Type B pancreatic cell (in vitro differentiated cells): Measurements from ENCODE around the gene MLLT3. TPM values are rescaled to one million over a fixed set of nuclear protein-coding genes. Genes with fewer than 3 reads are reported as not detected.

Experiments
- DNase-seq: peaks from one replicate; pipeline ENCODE4 v3.0.0; 2021; ENCODE audit warnings: mixed read lengths; ENCODE audit not compliant: unreplicated experiment; ENCODE audit errors: extremely low spot score
- H3K27ac Mint-ChIP-seq: 2 replicates; pipeline ENCODE4 v1.8.0; 2021; ENCODE audit warnings: mild to moderate bottlenecking, mixed read lengths
- H3K27me3 Mint-ChIP-seq: 2 replicates; pipeline ENCODE4 v1.8.0; 2021; ENCODE audit warnings: mixed read lengths
- H3K36me3 Mint-ChIP-seq: 2 replicates; pipeline ENCODE4 v1.8.0; 2021; ENCODE audit warnings: mixed read lengths
- H3K4me1 Mint-ChIP-seq: one replicate; pipeline ENCODE4 v1.8.0; 2021; ENCODE audit warnings: mixed read lengths; ENCODE audit not compliant: unreplicated experiment
- H3K4me3 Mint-ChIP-seq: 2 replicates; pipeline ENCODE4 v1.8.0; 2021; ENCODE audit warnings: mild to moderate bottlenecking, mixed read lengths
- H3K9me3 Mint-ChIP-seq: 2 replicates; pipeline ENCODE4 v1.8.0; 2021; ENCODE audit warnings: mixed read lengths
- total RNA-seq: library from RNA; stranded (reverse); gene quantifications from 2 replicates; pipeline ENCODE4 v1.2.1, GENCODE V29; 2021; ENCODE audit warnings: low replicate concordance
- TF ChIP-seq, protein P1 (sequence below): fragments of 200-600 bp; sonication (generic); conservative IDR thresholded peaks from 2 replicates; pipeline ENCODE4 v1.5.0; 2021; ENCODE audit warnings: antibody characterized with exemption, mild to moderate bottlenecking

MLLT3 gene
- total RNA-seq, 1 donor from 2014 or later: 44.2 TPM

DNA sequence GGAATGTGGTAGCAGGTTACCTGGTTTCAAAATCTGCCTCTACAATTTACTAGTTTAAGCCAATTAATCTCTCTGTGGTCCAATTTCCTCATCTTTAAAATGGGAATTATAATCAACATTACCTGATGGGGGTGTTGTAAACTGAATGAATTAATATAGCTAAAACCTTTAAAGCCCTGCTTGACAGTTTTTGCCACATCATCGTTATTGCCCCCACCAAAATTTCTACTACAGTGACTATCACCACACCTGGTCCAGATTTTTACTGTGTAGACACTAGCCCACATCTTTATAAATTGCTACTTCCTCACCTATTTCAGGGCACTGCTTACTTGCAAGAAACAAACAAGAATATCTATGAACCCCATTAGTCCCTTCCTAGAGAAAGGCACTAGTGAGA lies 65.0 kb downstream of the MLLT3 start:
- TF ChIP-seq, protein P1, sequence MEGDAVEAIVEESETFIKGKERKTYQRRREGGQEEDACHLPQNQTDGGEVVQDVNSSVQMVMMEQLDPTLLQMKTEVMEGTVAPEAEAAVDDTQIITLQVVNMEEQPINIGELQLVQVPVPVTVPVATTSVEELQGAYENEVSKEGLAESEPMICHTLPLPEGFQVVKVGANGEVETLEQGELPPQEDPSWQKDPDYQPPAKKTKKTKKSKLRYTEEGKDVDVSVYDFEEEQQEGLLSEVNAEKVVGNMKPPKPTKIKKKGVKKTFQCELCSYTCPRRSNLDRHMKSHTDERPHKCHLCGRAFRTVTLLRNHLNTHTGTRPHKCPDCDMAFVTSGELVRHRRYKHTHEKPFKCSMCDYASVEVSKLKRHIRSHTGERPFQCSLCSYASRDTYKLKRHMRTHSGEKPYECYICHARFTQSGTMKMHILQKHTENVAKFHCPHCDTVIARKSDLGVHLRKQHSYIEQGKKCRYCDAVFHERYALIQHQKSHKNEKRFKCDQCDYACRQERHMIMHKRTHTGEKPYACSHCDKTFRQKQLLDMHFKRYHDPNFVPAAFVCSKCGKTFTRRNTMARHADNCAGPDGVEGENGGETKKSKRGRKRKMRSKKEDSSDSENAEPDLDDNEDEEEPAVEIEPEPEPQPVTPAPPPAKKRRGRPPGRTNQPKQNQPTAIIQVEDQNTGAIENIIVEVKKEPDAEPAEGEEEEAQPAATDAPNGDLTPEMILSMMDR: no peak
- no peaks in the 10 kb centered on the region for H3K27me3 Mint-ChIP-seq
- H3K4me3 Mint-ChIP-seq: no peak overlapping the region
- DNase-seq: no peak
- no peak overlapping the region for H3K27ac Mint-ChIP-seq
- H3K4me1 Mint-ChIP-seq: peaks cover 60% of the 10 kb centered on the region
- H3K9me3 Mint-ChIP-seq: no peaks in the 10 kb centered on the region
- no peaks in the 10 kb centered on the region for H3K36me3 Mint-ChIP-seq

DNA sequence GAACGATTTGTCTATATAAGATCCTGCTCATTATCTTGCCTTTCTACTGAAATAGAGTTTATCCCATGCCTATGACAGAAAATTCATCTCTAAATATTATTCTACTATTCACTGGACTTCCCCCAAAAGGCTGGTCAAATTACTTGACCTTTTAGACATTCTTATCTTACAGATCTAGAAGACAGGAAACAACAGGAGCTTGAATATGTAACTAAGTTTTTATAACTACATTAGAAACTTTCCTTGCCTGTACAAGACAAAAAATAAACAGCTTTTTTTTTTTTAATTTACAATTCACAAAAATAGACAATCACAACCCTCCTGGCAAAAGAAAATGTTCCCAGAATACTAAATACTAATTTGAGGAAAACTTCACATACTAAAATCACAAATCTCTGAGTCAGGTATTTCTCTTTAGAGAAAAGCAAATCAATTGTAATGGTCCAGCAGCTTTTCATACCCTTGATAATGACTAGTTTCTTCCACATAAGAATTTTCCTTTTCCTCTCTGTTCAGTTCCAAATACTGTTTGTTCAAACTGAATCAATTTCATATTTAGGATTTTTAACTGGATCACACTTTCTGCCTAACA lies 68.6 kb downstream of the MLLT3 start:
- Mint-ChIP-seq H3K27ac (peak overlapping the region; percentile 24), H3K4me1 (peaks cover 54% of the 10 kb centered on the region), H3K9me3 (no peaks in the 10 kb centered on the region), H3K27me3 (no peaks in the 10 kb centered on the region), H3K4me3 (peak overlapping the region; percentile 1), H3K36me3 (no peaks in the 10 kb centered on the region)
- TF ChIP-seq, protein P1: no peak
- DNase-seq: no peak

DNA sequence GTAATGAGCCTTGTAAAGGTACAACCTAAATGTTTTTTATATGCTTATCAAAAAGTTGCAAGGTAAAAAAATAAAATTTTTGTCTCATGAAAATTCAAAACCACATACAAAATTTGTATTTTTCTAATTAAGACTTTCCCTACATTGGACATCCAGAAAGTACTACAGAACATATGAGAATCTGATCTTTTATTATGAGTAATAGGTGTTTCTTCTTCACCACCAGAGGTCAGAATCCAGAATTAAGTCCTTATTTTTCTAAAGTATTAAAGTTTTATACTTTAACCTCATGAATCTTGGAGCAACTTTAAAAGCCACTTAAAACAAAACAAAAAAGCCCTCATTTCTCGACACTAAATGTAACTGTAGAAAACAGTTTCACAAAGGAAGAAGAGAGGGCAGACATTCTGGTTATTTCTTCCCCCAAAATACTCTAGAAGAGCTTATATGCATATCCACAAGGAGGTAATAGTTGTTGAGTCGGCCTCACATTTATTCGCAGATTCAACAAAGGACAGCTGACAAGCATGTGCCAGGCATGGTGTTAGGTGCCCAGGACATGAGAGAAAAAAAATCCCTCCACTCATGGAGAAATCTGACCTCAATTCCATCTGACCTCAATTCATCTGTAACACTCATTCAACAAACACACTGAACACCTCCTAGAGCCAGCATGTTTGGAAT lies 69.3 kb downstream of the MLLT3 start:
- Mint-ChIP-seq H3K36me3 (no peaks in the 10 kb centered on the region), H3K27ac (no peak overlapping the region), H3K9me3 (no peaks in the 10 kb centered on the region), H3K4me3 (peak overlapping the region; percentile 1), H3K27me3 (no peaks in the 10 kb centered on the region), H3K4me1 (peaks cover 49% of the 10 kb centered on the region)
- TF ChIP-seq, protein P1: peak; percentile 54
- DNase-seq: no peak

DNA sequence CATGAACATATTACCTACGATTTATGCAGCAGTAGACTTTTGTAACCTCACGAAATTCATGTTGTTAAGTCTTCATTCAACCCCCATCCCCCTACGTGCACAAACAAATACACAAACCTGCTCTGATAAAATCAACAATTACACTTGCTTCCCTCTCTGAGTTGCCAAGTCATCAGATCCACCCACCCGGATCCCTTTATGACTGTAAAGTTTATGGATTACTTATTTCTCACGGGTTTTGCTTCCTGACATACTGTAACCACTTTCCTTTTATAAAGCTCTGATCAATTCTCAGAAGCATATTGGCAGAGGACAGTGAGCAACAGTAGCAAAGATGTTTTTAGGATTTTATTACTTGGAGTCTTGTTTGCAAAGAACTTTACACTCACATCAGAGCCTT lies 70.5 kb downstream of the MLLT3 start:
- TF ChIP-seq, protein P1: no peak
- Mint-ChIP-seq H3K36me3 (no peaks in the 10 kb centered on the region), H3K9me3 (no peaks in the 10 kb centered on the region), H3K4me1 (peaks cover 41% of the 10 kb centered on the region), H3K4me3 (peak overlapping the region; percentile 44), H3K27ac (peak overlapping the region; percentile 88), H3K27me3 (no peaks in the 10 kb centered on the region)
- no peak for DNase-seq

DNA sequence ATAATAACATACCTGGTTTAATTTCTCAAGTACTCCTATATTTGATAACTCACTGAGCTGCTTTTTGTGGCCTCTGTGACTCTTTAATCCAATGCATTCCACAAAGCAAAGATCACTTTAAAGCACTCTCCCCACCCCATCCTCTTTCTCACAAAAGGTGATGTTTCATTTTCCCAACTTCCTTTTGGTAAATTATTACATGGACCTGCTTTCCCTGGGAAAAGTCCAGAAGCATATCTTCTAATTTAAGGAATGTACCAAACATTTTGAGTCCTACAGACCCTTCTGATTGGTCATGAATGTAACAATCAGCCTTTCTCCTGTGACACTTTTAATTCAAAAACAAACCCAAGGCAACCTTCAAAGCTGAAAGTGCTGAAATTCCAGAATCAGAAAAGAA lies 71.1 kb downstream of the MLLT3 start:
- Mint-ChIP-seq H3K4me1 (peaks cover 41% of the 10 kb centered on the region), H3K36me3 (no peaks in the 10 kb centered on the region), H3K9me3 (no peaks in the 10 kb centered on the region), H3K4me3 (peak overlapping the region; percentile 44), H3K27me3 (no peaks in the 10 kb centered on the region), H3K27ac (peak overlapping the region; percentile 88)
- DNase-seq: no peak
- TF ChIP-seq, protein P1: no peak
